ENCODE data around the gene FAM83D.

FAM83D gene

GRCh38 chr20:38895098-38895949, 30.9 kb upstream of the FAM83D start:
- DNase-seq: no peak

- no peak for DNase-seq
Observed at GRCh38 chr20:38896009-38896594, 30.1 kb upstream of the FAM83D start.

- no peak for DNase-seq
Observed at GRCh38 chr20:38897267-38897666, 28.9 kb upstream of the FAM83D start.

- DNase-seq: no peak
Observed at GRCh38 chr20:38900606-38901005, 25.6 kb upstream of the FAM83D start.

- no peak for DNase-seq
Observed at GRCh38 chr20:38902601-38903000, 23.6 kb upstream of the FAM83D start.

- DNase-seq: no peak
Observed at GRCh38 chr20:38903335-38903734, 22.9 kb upstream of the FAM83D start.

GRCh38 chr20:38905375-38905774, 20.8 kb upstream of the FAM83D start:
- DNase-seq: no peak

GRCh38 chr20:38907918-38908677, 18.1 kb upstream of the FAM83D start:
- no peak for DNase-seq

- no peak for DNase-seq
Observed at GRCh38 chr20:38915355-38915754, 10.9 kb upstream of the FAM83D start.

- DNase-seq: no peak
Observed at GRCh38 chr20:38917657-38918056, 8.6 kb upstream of the FAM83D start.

- DNase-seq: no peak
Observed at GRCh38 chr20:38918172-38918571, 8.0 kb upstream of the FAM83D start.

GRCh38 chr20:38919683-38920082, 6.5 kb upstream of the FAM83D start:
- no peak for DNase-seq

- no peak for DNase-seq
Observed at GRCh38 chr20:38920411-38920810, 5.8 kb upstream of the FAM83D start.

- DNase-seq: no peak
Observed at GRCh38 chr20:38920851-38921250, 5.4 kb upstream of the FAM83D start.

GRCh38 chr20:38924718-38925117, 1.5 kb upstream of the FAM83D start:
- no peak for DNase-seq

- no peak for DNase-seq
Observed at GRCh38 chr20:38926934-38927616, 858 bp downstream of the FAM83D start.

- DNase-seq: no peak
Observed at GRCh38 chr20:38927902-38928578, 1.8 kb downstream of the FAM83D start.

- DNase-seq: no peak
Observed at GRCh38 chr20:38930242-38930569, 4.0 kb downstream of the FAM83D start.

- DNase-seq: no peak
Observed at GRCh38 chr20:38931984-38932383, 5.8 kb downstream of the FAM83D start.

GRCh38 chr20:38932457-38933120, 6.4 kb downstream of the FAM83D start:
- no peak for DNase-seq

- DNase-seq: no peak
Observed at GRCh38 chr20:38934530-38934929, 8.3 kb downstream of the FAM83D start.

- DNase-seq: no peak
Observed at GRCh38 chr20:38935285-38935684, 9.1 kb downstream of the FAM83D start.
